ENCODE measurements around the gene DDO. TPM values are rescaled to one million over a fixed set of nuclear protein-coding genes. Genes with fewer than 3 reads are reported as not detected.
A peak's percentile ranks its signal among the peaks of the same experiment; 100 is the strongest.

DDO gene
- total and polyA plus RNA-seq, 9 of the 15 experiments (the other 6 are each of a cell fraction or from before 2014, with no cell fraction given): not detected

GRCh38 chr6:110398778-110399177 is 16.6 kb downstream of the DDO start:
- no peak for FAIRE-seq
- H4K20me1 ChIP-seq (replicated peaks; ENCODE audit: control insufficient read depth, insufficient read depth, low read length): no peaks in the 10 kb centered on the region
- intact Hi-C loops (cut with micrococcal nuclease): loop anchor here (10.0 kb wide), 1 partner anchor 614 kb away; no protein-coding TSS in a partner anchor
- ChIA-PET POLR2A (no interaction called here), CTCF (ENCODE audit: low intra/inter-chr PET ratio) (no interaction called here)
- in situ Hi-C loops (cut with MboI): loop anchor here (10.0 to 25.0 kb wide), 3 partner anchors 224 to 861 kb away; partner anchors contain the start of gene WASF1
- peak; percentile 74 for ATAC-seq
- H3K4me1 ChIP-seq (replicated peaks in 1 of 2; ENCODE audit: control insufficient read depth in 2 of 2, insufficient read depth in 2 of 2, low read length in 2 of 2): peaks cover 9 to 11% of the 10 kb centered on the region in 2 experiments; a peak in 3 of 5 replicates
- no peak overlapping the region for H3K9ac ChIP-seq (ENCODE audit: insufficient read depth in 1 of 2, low read depth in 2 of 2, low read length in 2 of 2)
- no TSS peak for BruUV-seq (replicated peaks)
- WGBS (ENCODE audit: insufficient coverage, low coverage, missing lambda C conversion rate): 8% methylated on average over 4 of the region's 4 CpGs
- no peak overlapping the region for H3K27ac ChIP-seq (ENCODE audit: extremely low read depth, low read depth, low read length)
- no peak overlapping the region for H3K4me3 ChIP-seq
- no peaks in the 10 kb centered on the region for H3K9me1 ChIP-seq (ENCODE audit: control insufficient read depth, insufficient read depth, low read length)
- H3K79me2 ChIP-seq (ENCODE audit: control insufficient read depth, insufficient read depth, low read length): no peaks in the 10 kb centered on the region
- no peaks in the 10 kb centered on the region for H3K9me3 ChIP-seq (replicated peaks; ENCODE audit: control insufficient read depth, insufficient read depth, low read depth, low read length)
- peak overlapping the region; percentile 55; the same call in 1 of the 2 replicates for H2AFZ ChIP-seq (ENCODE audit: low read depth, low read length)
- no peaks in the 10 kb centered on the region for H3K36me3 ChIP-seq (ENCODE audit: control insufficient read depth, insufficient read depth, low read length)
- DNase-seq (ENCODE audit: extremely low read depth in 1 of 4, low spot score in 3 of 4): peak in 2 of 4 experiments; percentile 14 to 30
- H3K27me3 ChIP-seq (ENCODE audit: control insufficient read depth in 2 of 2, insufficient read depth in 2 of 2, low read length in 2 of 2): peaks cover 0 to 14% of the 10 kb centered on the region in 2 experiments; a peak in 3 of 5 replicates
- H3K4me2 ChIP-seq (ENCODE audit: insufficient read depth, low read length): no peak overlapping the region
- no peak for TF ChIP-seq LEF1 (IDR thresholded peaks at IDR 0.05)
- TF ChIP-seq ZNF695 (CRISPR knock-in tag; IDR thresholded peaks at IDR 0.05): no peak
- TF ChIP-seq ARID4B (CRISPR knock-in tag; IDR thresholded peaks at IDR 0.05): no peak
- no peak for TF ChIP-seq JUNB (CRISPR knock-in tag; conservative IDR thresholded peaks at IDR 0.05)
- no peak for TF ChIP-seq PHF21A (IDR thresholded peaks at IDR 0.05; ENCODE audit: borderline replicate concordance, low read depth)
- TF ChIP-seq U2AF1 (optimal IDR thresholded peaks at IDR 0.05; ENCODE audit: low read depth, low read length): no peak
- 0 out of 2 replicates have a peak, but pooled peaks have one; percentile 51 for TF ChIP-seq ZBTB17 (CRISPR knock-in tag; IDR thresholded peaks at IDR 0.05)
- no peak for TF ChIP-seq CHD1 (IDR thresholded peaks at IDR 0.05; ENCODE audit: low read length)
- no peak for TF ChIP-seq HMGXB4 (CRISPR knock-in tag; IDR thresholded peaks at IDR 0.05)
- TF ChIP-seq ETV6 (IDR thresholded peaks at IDR 0.05; ENCODE audit: borderline replicate concordance in 1 of 2, low read depth in 2 of 2, low read length in 1 of 2): 0 out of 4 replicates have a peak, but pooled peaks of 1 of the 2 experiments have one; percentile 30
- TF ChIP-seq ETV6 (CRISPR knock-in tag; IDR thresholded peaks at IDR 0.05; ENCODE audit: borderline replicate concordance): no peak
- no peak for TF ChIP-seq ZNF79 (CRISPR knock-in tag; IDR thresholded peaks at IDR 0.05; ENCODE audit: low read depth)
- TF ChIP-seq ZNF224 (CRISPR knock-in tag; IDR thresholded peaks at IDR 0.05): no peak
- TF ChIP-seq ID3 (CRISPR knock-in tag; IDR thresholded peaks at IDR 0.05): no peak
- no peak for TF ChIP-seq ID3 (tag; IDR thresholded peaks at IDR 0.05)
- TF ChIP-seq ZNF24 (IDR thresholded peaks at IDR 0.05): no peak
- TF ChIP-seq ZNF77 (CRISPR knock-in tag; IDR thresholded peaks at IDR 0.05): no peak
- peak; percentile 90 for TF ChIP-seq ZFP36 (IDR thresholded peaks at IDR 0.05; ENCODE audit: low read depth, low read length, partially characterized antibody)
